HG03064 (cell line): ENCODE measurements around the gene SLMAP.

Experiments used
- ATAC-seq: cut with Tn5 transposase; IDR thresholded peaks from one replicate; pipeline ENCODE4 v1.9.1; 2021; ENCODE audit warnings: low read depth; ENCODE audit not compliant: unreplicated experiment

The SLMAP gene

DNA sequence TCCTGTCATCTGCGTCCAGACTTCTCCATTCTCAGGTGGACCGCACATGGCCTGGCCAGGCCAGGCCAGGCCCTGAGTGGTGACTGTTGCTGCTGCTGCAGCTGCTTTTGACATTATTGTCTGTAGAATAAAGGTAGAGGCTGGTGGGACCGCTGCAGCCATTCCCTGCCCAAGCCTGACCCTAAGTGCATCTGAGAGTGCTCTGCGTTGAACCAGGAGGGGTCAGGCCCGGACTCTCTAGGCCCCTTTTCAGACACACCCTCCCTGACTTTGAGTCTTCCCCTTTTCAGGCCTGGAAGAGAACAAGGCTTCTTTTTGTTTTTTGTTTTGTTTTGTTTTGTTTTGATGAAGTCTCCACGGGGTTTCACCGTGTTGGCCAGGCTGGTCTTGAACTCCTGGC lies 197.5 kb downstream of the SLMAP start:
- ATAC-seq, result no peak

DNA sequence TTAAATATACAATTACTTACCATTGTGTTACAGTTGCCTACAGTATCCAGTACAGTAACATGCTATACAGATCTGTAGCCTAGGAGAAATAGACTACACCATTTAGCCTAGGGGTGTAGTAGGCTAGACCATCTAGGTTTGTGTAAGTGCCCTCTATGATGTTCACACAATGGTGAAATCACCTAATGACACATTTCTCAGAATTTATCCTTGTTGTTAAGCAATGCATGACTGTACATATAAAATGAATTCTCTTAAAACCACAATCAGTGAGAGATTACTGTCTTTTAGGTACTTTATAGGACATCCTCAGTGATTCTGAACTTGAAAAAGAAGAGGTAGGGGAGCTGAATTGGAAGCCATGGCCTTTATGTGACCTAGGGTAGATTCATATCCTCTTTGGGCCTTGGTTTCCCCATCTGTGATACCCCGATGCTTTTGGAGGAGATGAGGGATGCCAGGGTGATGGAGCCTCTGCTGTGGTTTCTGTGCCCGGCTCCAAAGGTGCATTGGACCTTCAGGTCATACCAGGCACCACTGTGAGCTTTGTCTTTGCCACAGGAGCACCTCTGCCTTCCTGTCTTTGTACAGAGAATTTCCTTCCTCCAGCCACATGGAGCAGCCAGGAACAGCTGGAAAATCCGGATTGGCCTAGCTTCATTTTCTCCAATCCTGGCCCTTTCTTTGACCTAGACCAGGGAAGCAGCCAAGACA lies 200.2 kb downstream of the SLMAP start:
- ATAC-seq, result no peak

DNA sequence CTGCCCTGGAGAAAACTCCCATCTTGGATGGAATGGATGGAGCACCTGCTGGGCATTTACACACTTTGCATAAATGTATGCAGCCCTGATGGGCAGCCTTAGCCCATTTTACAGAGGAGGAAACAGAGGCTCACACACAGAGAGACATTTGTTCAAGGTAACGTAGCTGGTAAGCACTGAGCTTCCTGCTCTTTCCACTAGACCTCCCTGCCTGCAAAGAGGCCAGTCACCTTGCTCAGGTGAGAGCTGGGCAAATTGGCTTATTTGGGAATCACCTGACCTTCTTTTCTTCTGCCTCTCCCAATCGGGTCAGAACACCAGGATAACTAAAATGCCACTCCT lies 200.7 kb downstream of the SLMAP start:
- no peak for ATAC-seq

DNA sequence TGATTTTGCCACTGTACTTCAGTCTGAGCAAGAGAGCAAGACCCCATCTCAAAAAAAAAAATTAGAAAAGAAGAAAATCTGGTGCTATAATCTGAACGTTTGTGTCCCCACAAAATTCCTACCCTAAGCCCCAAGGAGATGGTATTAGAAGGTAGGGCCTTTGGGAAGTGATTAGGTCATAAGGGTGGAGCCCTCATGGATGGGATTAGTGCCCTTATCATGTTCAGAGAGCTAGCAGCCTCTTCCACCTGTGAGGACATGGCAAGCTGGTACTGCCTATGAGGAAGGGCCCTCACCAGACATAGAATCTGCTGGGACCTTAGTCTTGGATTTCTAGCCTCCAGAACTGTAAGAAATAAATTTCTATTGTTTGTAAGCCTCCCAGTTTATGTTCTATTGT lies 201.7 kb downstream of the SLMAP start:
- no peak for ATAC-seq

DNA sequence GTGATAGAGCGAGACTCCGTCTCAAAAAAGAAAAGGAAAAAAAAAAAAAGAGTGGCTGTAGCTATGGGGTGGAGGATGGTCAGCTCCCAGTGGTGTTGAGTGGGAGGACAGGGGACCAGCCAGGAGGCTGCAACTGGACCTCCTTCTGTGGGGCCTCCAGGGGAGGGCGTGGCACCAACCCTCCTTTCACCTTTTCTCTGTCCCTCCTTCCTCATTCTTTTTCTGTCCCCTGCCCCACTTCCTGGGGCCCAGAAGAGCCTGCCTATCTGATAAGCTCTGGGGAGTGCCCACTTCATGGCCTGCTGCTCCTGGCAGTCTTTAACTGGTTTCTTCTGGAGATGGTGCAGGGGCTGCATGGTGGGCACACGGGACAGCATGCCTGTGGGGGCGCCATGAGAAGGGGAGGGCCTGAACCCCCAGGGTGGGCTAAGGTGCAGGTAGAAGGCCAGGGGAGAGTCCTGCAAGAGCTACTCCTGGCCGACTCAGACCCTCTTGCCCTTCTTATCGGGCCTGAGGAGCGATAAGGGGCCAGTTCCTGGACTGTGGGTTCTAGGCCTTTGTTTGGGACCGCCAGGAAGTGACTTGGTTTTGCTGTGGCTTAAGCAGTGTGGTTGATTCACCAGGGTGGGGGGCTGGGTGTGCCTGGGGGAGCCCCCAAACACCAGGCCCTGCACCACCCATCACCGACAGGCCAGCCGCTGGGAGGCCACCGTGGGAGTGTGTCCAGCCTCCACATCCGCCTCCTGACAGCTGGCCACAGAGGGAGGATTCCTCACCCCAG lies 202.7 kb downstream of the SLMAP start:
- ATAC-seq, result no peak

DNA sequence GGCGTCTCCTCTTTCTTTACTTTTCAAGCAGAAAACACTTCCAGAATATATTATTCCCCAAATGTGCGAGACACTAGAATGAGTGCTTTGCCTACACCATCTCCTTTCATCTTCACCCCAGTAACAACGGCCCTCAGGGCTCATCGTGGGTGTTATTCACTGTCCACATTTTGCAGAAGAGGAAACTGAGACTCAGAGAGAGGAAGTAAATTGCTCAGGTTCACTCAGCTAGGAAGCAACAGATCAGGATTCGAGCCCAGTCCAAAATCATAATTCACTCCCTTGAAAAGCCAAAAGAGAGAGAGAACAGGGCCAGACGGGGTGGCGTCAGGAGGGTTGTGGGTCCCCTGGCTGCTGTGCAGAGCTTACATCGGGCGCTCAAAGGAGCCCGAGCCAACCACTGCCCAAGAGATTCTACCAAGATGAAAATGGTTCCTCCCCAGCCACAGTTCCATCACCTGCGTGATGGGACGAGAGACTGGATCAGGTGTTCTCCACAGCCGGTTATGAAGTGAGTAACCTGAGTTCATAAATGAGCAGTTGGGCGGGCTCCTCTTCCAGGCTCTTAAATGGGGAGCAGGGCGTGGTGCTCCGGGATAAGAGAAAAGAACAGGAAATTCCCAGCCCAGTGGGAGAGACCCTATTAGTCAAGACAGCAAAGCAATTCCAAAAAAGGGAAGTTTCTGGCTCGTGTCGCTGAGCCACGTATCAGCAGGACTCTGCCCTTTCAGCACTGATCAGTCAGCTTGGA lies 203.5 kb downstream of the SLMAP start:
- ATAC-seq, result no peak

DNA sequence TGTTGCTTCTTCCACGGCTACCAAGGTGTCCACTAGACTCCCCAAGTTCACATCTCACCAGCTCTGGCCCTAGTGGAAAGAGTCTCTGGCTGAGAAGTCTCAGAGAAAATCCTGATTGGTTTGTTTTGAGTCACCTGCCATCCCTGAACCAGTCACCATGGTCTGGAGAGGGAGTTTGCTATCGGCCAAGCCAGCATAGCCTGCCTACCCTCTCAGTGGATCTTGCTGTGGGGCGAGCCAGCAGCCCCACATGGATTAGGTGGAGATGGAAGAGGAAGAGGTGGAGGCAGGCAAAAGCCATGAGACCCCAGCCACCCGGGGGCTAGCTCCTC lies 204.0 kb downstream of the SLMAP start:
- ATAC-seq, result no peak

DNA sequence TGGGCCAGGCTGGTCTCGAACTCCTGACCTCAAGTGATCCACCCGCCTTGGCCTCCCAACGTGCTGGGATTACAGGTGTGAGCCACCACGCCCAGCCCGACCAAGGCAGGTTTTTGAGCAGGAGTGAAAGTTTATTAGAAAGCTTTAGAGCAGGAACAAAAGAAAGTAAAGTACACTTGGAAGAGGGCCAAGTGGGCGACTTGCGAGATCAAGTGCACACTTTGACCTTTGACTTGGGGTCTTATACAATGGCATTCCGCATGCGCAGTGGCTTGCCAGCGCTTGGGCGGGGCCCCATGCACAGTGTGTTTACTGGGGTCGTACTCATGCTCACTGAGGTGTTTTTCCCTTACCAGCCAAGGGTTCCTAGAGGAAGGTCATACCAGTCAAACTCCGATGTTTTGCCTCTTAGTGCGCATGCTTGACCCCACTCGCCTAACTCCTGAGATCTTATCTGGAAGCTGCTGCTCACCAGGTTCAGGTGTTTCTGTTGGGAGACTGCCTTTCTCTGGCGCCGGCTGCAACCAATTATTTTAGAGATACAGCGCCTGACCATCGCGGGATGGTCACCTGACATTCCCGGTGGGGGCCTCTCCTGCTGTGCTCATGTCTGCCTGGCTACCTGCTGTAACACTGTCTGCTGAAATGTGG lies 205.2 kb downstream of the SLMAP start:
- no peak for ATAC-seq

DNA sequence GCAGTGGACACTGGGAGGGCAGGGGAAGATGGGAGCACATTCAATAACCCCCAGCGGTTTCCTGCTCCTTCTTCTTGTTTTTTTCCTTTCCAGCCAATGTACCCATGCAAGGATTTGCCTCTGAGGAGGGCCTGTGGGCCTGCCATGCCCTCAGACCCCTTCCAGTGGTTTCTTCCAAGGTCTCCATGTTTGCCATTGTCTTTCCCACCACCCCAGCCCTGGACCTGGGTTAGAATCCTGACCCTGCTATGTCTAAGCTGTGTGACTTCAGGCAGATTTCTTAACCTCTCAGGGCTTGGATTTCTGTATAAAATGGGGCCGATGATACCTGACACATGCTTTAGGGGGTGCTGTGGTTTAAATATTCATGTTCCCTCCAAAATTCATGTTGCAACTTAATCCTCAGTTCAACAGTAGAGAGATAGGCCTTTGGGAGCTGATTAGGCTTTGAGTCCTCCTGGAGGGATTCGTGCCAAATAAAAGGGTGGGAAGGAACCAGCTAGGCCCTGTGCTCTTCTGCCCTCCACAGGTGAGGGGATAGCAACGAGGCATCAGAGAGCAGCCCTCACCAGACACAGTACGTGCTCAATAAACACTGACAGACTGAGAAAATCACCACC lies 205.8 kb downstream of the SLMAP start:
- ATAC-seq, result no peak

DNA sequence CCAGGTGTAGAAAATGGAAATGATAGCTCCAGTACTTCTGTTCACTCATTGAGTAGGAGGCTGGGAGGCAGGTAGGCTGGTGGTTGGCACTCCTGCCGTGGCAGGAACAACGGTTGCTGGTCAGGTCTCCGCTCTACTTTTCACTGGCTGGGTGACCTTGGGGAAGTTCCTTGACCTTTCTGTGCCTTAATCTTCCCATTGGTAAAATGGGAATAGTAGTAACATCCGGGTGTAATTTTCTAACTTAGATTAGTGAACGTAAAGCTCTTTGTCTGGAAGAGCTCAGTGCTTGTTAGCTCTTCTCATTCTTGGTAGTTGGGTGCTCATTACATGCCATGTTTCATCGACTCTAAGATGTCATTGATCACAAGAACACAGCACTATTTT lies 206.3 kb downstream of the SLMAP start:
- ATAC-seq, result no peak

DNA sequence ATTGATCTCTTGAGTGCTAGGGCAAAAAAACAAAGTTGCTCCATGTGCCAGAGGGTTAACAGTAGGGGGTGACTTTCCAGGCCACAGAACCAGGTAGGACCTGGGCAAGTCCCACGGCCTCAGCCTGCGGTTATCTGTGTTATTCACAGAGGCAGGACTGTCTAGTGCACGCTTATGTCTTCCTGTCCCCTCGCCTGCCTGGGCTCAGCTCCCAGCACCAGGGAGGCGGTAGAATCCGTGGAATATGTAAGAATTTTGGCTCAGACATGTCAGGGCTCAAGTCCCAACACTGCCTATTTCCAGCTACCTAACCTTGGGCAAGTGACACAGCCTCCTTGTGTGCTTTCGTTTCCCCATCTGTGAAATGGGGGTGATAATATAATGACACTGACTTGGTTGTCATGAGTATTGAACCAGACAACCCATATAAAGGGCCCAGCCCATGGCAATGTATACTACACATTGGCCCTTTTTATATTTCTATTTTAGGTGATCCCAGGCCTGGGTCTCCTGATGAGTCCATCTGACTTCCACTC lies 207.8 kb downstream of the SLMAP start:
- no peak for ATAC-seq

DNA sequence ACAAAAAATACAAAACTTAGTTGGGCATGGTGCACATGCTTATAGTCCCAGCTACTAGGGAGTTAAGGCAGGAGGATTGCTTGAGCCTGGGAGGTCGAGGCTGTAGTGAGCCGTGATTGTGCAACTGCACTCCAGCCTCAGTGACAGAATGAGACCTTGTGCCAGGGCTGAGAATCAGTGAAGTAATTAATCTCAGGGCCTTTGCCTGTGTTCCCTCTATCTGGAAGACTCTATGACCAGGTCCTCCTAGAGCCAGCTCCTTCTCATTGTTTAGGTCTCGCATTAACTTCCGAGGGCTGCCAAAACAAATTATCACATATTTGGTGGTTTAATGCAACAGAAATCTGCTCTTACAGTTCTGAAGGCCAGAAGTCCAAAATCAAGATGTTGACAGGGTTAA lies 210.7 kb downstream of the SLMAP start:
- no peak for ATAC-seq

DNA sequence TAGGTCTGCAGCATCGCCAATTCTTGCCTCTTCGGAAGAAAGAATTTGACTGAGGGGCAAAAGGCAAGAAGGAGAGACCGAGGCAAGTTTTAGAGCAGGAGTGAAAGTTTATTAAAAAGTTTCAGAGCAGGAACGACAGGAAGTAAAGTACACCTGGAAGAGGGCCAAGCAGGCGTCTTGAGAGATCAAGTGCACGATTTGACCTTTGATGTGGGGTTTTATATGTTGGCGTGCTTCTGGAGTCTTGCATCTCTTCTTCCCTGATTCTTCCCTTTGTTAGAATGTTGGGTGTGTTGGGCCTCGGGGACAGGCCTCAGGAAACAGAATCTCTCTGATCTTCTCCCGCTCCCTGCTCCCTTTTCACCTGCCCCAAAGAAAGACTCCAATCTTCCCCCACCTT lies 211.5 kb downstream of the SLMAP start:
- no peak for ATAC-seq

DNA sequence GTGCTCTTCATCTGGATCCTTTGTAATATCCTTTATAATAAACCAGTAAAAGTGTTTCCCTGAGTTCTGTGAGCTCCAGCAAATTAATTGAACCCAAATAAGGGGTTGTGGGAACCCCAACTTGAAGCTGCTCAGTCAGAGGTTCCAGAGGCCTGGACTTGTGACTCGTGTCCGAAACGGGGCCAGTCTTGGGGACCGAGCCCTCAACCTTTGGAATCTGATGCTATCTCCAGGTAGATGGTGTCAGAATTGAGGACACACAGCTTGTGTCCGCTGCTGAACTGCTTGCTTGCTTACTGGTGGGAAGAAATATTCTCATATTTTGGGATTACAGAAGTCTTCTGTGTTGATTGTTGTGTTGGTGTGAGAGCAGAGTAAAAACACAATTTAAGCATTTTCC lies 212.4 kb downstream of the SLMAP start:
- ATAC-seq, result no peak

DNA sequence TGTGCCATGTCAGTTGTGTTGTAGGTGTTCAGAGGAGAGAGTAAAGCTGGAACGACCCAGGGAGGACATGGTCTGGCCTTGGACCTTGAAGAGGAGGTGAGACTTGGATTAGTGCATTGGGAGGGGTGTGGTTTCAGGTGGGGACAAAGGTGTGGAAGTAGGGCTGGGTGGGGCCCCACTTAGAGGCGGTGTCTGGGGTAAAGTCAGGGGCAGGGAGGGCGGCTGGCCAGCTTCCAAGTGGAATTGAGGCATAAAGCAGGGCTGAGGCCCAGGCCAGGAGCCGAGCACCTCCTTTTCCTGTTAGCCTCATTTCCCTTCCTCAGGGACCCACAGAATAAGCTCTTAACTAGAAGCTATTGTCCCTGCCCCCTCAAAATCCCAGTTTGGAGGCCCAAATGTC lies 215.9 kb downstream of the SLMAP start:
- ATAC-seq, result no peak

DNA sequence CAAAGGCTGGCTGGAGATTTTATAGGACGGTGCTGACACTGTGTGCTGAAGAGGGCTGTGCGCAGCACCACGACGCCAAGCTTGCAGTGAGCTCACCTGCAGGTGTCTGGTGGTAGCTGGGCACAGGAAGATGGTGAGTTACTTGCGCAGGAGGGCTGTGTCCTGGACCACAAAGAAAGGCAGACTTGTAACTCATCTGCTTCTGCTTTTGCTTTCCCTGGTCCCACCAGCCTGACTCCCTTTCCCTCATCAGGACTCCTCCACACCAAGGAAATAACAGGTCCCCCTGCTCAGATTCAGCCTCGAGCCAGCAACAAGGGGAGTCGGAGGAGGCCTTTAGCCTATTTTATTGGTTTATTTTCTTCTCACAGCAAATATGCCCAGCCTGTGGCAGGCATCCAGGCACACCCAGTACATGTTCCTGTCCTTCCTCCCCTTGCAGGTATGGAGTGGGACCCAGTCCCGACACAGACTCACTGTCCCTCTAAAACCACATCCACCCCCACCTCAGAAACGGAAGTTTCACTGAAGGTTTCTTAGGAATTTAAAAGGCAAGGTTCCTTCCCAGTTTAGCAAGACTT lies 216.5 kb downstream of the SLMAP start:
- no peak for ATAC-seq

DNA sequence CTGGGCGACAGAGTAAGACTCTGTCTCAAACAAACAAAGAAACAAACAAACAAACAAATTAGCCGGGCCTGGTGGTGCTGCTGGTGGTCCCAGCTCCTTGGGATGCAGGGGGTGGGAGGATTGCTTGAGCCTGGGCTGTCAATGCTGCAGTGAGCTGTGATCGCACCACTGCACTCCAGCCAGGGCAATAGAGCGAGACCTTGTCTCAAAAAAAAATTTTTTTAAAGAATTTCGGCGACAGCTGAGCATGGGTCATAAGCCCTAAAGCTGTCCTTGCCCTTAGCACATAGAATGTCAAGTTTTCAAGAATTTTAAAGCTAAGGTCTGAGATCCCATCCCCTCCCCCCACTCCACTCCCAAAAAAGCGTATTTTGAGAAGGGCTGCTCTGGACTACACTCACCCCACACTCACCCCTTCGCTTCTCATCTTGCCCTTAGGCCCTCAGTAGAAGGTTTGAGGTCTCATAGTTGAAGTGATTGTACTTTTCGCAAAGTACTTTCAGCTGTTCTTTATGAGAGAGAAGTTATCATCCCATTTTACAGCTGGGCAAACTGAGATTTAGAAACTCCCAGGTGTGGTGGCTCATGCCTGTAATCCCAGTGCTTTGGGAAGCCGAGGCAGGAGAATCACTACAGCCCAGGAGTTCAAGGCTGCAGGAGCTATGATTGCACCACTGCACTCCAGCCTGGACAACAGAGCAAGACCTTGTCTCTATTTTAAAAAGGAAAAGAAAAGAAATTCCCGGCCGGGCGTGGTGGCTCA lies 217.8 kb downstream of the SLMAP start:
- no peak for ATAC-seq

DNA sequence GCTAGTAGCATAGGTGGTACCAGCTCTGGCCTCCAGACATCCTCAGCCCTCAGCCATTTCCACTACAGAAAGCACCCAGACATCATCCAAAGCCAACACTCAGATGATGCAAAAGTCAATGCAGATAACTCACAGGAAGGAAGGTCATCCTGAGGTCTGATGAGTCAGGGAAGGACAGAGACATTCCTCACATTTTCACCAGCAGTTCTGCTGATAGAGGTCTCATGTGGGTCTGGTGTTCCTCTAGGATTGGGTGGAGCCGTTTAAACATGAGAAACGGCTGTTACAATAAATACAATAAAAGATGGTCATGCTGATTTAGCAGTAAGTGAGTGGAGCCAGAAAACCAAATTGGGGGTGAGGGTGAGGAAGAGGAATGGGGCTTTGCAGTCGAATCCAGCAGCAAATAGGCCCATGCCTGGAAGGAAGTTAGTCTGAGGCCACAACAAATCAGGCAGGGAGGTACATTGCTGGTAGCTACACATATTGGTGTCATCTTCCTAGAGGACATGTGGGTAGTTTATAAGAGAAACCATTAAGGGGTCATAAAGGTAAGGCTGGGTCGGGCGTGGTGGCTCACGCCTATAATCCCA lies 218.8 kb downstream of the SLMAP start:
- ATAC-seq, result no peak

DNA sequence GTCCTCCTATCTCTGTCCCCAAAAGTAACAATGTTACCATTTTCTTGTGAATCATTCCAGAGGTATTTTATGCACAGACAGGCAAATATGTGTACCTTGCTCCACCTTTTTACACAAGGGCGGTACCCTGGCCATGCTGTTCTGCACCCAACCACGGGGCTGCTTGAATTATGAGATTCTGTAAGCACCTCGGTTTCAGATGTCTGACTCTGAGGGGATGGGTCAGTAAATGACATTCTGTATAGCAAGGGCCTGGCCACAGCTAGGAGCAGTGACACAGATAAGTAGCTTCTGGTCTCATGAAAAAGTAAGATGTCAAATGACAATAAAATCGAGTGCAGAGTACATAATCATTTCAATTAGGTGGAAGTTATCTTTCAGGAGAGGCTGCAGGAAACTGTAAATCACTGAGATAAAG lies 221.7 kb downstream of the SLMAP start:
- ATAC-seq, result no peak
